ENCODE measurements around the gene SDF2L1.

GRCh38 chr22:21626735-21627469, 15.2 kb upstream of the SDF2L1 start:
- no peak for TF ChIP-seq EZH2 (IDR thresholded peaks at IDR 0.05)
- TF ChIP-seq POLR2AphosphoS5 (IDR thresholded peaks at IDR 0.05; ENCODE audit: borderline replicate concordance, low read depth, low read length): no peak
